GM12878 (cell line): ENCODE results near the gene CILP2. TPM values are rescaled to one million over a fixed set of nuclear protein-coding genes. Genes with fewer than 3 reads are reported as not detected.

Source experiments
- ATAC-seq: fragments of 200-7000 bp; cut with Tn5 transposase; 3 replicates; pipeline ENCODE4 v1.9.1; 2020; ENCODE audit warnings: mild to moderate bottlenecking, moderate library complexity
- BruUV-seq: library from RNA; stranded (reverse); fragments of 400-500 nt; replicated peaks from 2 replicates; lab custom pipeline; 2021; lab: Mats Ljungman, UMichigan
- CTCF ChIA-PET: fragments of 300-600 bp; sonication (Branson Sonifier 250); formaldehyde crosslinking; extraction: SDS; loops from one replicate; lab custom pipeline; 2021; ENCODE audit warnings: inconsistent platforms; lab: Yijun Ruan, JAX
- POLR2A ChIA-PET: fragments of 350-600 bp; formaldehyde crosslinking; extraction: SDS; loops from one replicate; lab custom pipeline; 2021; ENCODE audit warnings: inconsistent platforms; lab: Charles Lee
- RAD21 ChIA-PET: fragments of 300-600 bp; sonication (Branson Sonifier 250); formaldehyde crosslinking; loops from one replicate; lab custom pipeline; 2023; ENCODE audit warnings: antibody characterized with exemption; ENCODE audit not compliant: unreplicated experiment; lab: Charles Lee
- SMC1A ChIA-PET: fragments of 300-600 bp; sonication (Branson Sonifier 250); formaldehyde crosslinking; loops from one replicate; lab custom pipeline; 2023; ENCODE audit not compliant: unreplicated experiment, uncharacterized antibody; lab: Charles Lee
- DNase-seq: peaks from one replicate; pipeline ENCODE4 v3.0.0-alpha.2; 2011; ENCODE audit warnings: low read depth, low spot score
- FAIRE-seq: peaks from 3 replicates; lab custom pipeline; 2011; peaks lifted over from hg19 to GRCh38; lab: Jason Lieb, UNC
- H2AFZ ChIP-seq: 2 replicates; pipeline ENCODE4 v1.6.0; 2011; ENCODE audit warnings: low read depth, low read length, control low read depth; ENCODE audit not compliant: control insufficient read depth
- H3K27ac ChIP-seq: 2 replicates; pipeline ENCODE4 v1.5.1; 2011; ENCODE audit warnings: control low read depth; ENCODE audit not compliant: control insufficient read depth, insufficient read depth
- H3K27me3 ChIP-seq, 2 experiments: replicated peaks in 1 of 2; 2 replicates each; pipeline versions ENCODE4 v1.6.0 to v1.6.1; 2011; ENCODE audit warnings: low read length in 1 of 2; ENCODE audit not compliant: control insufficient read depth in 2 of 2, insufficient read depth in 2 of 2
- H3K36me3 ChIP-seq, 2 experiments: 2 replicates each; pipeline ENCODE4 v1.5.1; 2011; ENCODE audit warnings: low read length in 1 of 2; ENCODE audit not compliant: control insufficient read depth in 2 of 2, insufficient read depth in 2 of 2
- H3K4me1 ChIP-seq: 2 replicates; pipeline ENCODE4 v1.6.1; 2011; ENCODE audit warnings: mild to moderate bottlenecking, low read length, moderate library complexity, mixed read lengths; ENCODE audit not compliant: control insufficient read depth, insufficient read depth
- H3K4me2 ChIP-seq: 2 replicates; pipeline ENCODE4 v1.6.0; 2011; ENCODE audit warnings: control low read depth; ENCODE audit not compliant: control insufficient read depth, insufficient read depth
- H3K4me3 ChIP-seq: fragments of 200-600 bp; sonication (generic); 2 replicates; pipeline ENCODE4 v1.5.1; 2016
- H3K79me2 ChIP-seq: 2 replicates; pipeline ENCODE4 v1.6.0; 2011; ENCODE audit warnings: low read length; ENCODE audit not compliant: control insufficient read depth, insufficient read depth
- H3K9ac ChIP-seq: 2 replicates; pipeline ENCODE4 v1.8.0; 2011; ENCODE audit warnings: low read length, control low read depth, mixed read lengths; ENCODE audit not compliant: control insufficient read depth, insufficient read depth
- H3K9me3 ChIP-seq: replicated peaks from 3 replicates; pipeline ENCODE4 v1.5.1; 2011; ENCODE audit warnings: mild to moderate bottlenecking, low read length; ENCODE audit not compliant: control insufficient read depth, insufficient read depth
- H4K20me1 ChIP-seq: 2 replicates; pipeline ENCODE4 v1.6.0; 2011; ENCODE audit not compliant: control insufficient read depth, insufficient read depth
- ASH2L ChIP-seq: fragments of 300-600, 200-600 bp; sonication (generic); IDR thresholded peaks from 2 replicates; pipeline ENCODE4 v1.6.1; 2017; ENCODE audit warnings: low read depth, mild to moderate bottlenecking, borderline replicate concordance
- ATF3 ChIP-seq: IDR thresholded peaks from 2 replicates; pipeline ENCODE4 v1.6.1; 2011; ENCODE audit warnings: low read depth, mild to moderate bottlenecking, low read length, moderate library complexity, borderline replicate concordance; ENCODE audit errors: extremely low read depth
- HDGF ChIP-seq: fragments of 450-650 bp; IDR thresholded peaks from 2 replicates; pipeline ENCODE4 v1.6.1; 2016; ENCODE audit warnings: antibody characterized with exemption
- KAT2A ChIP-seq: conservative IDR thresholded peaks from 2 replicates; pipeline ENCODE4 v1.6.1; 2011; ENCODE audit warnings: low read depth, low read length; ENCODE audit not compliant: control insufficient read depth
- MYB ChIP-seq: fragments of 150-350 bp; IDR thresholded peaks from 2 replicates; pipeline ENCODE4 v1.6.1; 2014; ENCODE audit warnings: mild to moderate bottlenecking, low read depth, low read length, borderline replicate concordance
- NFXL1 ChIP-seq: fragments of 450-650 bp; IDR thresholded peaks from 2 replicates; pipeline ENCODE4 v1.6.1; 2017; ENCODE audit warnings: antibody characterized with exemption, mild to moderate bottlenecking, borderline replicate concordance
- NFYB ChIP-seq: IDR thresholded peaks from 2 replicates; pipeline ENCODE4 v1.6.1; 2011; ENCODE audit warnings: low read depth, mild to moderate bottlenecking, low read length, improper control_type of control experiment, moderate library complexity; ENCODE audit not compliant: insufficient read depth
- PAX5 ChIP-seq: IDR thresholded peaks from 2 replicates; pipeline ENCODE4 v1.6.1; 2011; ENCODE audit warnings: low read depth, low read length, borderline replicate concordance
- PKNOX1 ChIP-seq: fragments of 450-650 bp; IDR thresholded peaks from 2 replicates; pipeline ENCODE4 v1.6.1; 2016; ENCODE audit warnings: mild to moderate bottlenecking
- POLR2AphosphoS5 ChIP-seq: IDR thresholded peaks from 2 replicates; pipeline ENCODE4 v1.6.1; 2011; ENCODE audit warnings: mild to moderate bottlenecking, low read length, inconsistent platforms
- RFX5 ChIP-seq: IDR thresholded peaks from 2 replicates; pipeline ENCODE4 v1.6.1; 2011; ENCODE audit warnings: low read depth, low read length, improper control_type of control experiment
- SRF ChIP-seq, 2 experiments: IDR thresholded peaks; 2 replicates each; pipeline ENCODE4 v1.6.1; 2011; ENCODE audit warnings: low read depth in 2 of 2, low read length in 2 of 2, mild to moderate bottlenecking in 1 of 2, moderate library complexity in 1 of 2
- TARDBP ChIP-seq: IDR thresholded peaks from 2 replicates; pipeline ENCODE4 v1.6.1; 2016; ENCODE audit warnings: borderline replicate concordance
- USF1 ChIP-seq: IDR thresholded peaks from 2 replicates; pipeline ENCODE4 v1.6.1; 2011; ENCODE audit warnings: borderline replicate concordance, low read depth, mild to moderate bottlenecking, moderate library complexity, mixed read lengths, low read length; ENCODE audit not compliant: insufficient read depth; ENCODE audit errors: extremely low read length
- WGBS: methylation state at CpG from one replicate; pipeline ENCODE4 v1.1.6; 2016; ENCODE audit warnings: low lambda C conversion rate; ENCODE audit not compliant: insufficient replicate concordance, insufficient coverage; ENCODE audit errors: missing lambda C conversion rate; 5-methylcytosine and 5-hydroxymethylcytosine counted together
- in situ Hi-C: fragments of 300-500 bp; cut with MboI; formaldehyde crosslinking; loops from 9 replicates; pipeline ENCODE4 v1.14.3; 2018; ENCODE audit warnings: mixed read lengths
- intact Hi-C: fragments of 100-400 bp; cut with micrococcal nuclease; formaldehyde crosslinking; loops from one replicate; pipeline ENCODE4 v1.14.2; 2022; ENCODE audit not compliant: unreplicated experiment
- polyA plus RNA-seq, 11 experiments: library from polyadenylated mRNA; depleted of rRNA in 4 of 11; unstranded in 6 of 11; stranded (reverse) in 5 of 11; fragments of >200 nt; fragmentation: Nextera tagmentation in 4 of 11; fragmentation: Illumina TruSeq in 1 of 11; extraction: Ambion mirVana in 4 of 11; extraction: Trizol in 1 of 11; gene quantifications; 1 replicate in 1 of 11; 2 replicates in 10 of 11; pipeline versions ENCODE4 v1.2.1 to v1.2.3, GENCODE V29; 2011 to 2016; ENCODE audit warnings: inconsistent platforms in 2 of 11, missing spikeins in 2 of 11, low read depth in 1 of 11
- total RNA-seq, 4 experiments: library from RNA; depleted of rRNA in 3 of 4; stranded (reverse); fragments of >200 nt in 3 of 4; fragmentation: Illumina TruSeq in 1 of 4; extraction: Trizol in 1 of 4; gene quantifications; 2 replicates each; pipeline versions ENCODE4 v1.2.1 to v1.2.3, GENCODE V29; 2013 to 2021

CILP2 gene
- total and polyA plus RNA-seq, 10 of the 15 experiments (the other 5 are each of a cell fraction or from before 2014, with no cell fraction given), result 0.05 to 0.08 (median 0.06) TPM; not detected in 6

GRCh38 chr19:19488875-19489690 lies 49.0 kb upstream of the CILP2 start (continued):
- peak; percentile 77; the same call in 1 of the 2 replicates for TF ChIP-seq PKNOX1
- TF ChIP-seq TARDBP, result peak; percentile 73; the same call in 1 of the 2 replicates
- TF ChIP-seq HDGF, result no peak
- TF ChIP-seq USF1, result peak; percentile 84
- no peak for TF ChIP-seq MYB

GRCh38 chr19:19489804-19490204 lies 48.3 kb upstream of the CILP2 start:
- H3K9ac ChIP-seq, result no peak overlapping the region
- FAIRE-seq, result no peak
- no peaks in the 10 kb centered on the region for H4K20me1 ChIP-seq
- H3K9me3 ChIP-seq, result no peaks in the 10 kb centered on the region
- peak overlapping the region; percentile 82; the same call in 1 of the 2 replicates for H3K27ac ChIP-seq
- peaks cover 26% of the 10 kb centered on the region for H3K4me1 ChIP-seq
- H3K79me2 ChIP-seq, result peaks cover 9% of the 10 kb centered on the region
- intact Hi-C loops, result loop anchor here (1.0 kb wide), 4 partner anchors 105 to 344 kb away; no protein-coding TSS in a partner anchor
- peaks cover 19 to 37% of the 10 kb centered on the region in 2 experiments; a peak in 3 of 4 replicates for H3K36me3 ChIP-seq
- no peak overlapping the region for H3K4me2 ChIP-seq
- no peak overlapping the region for H3K4me3 ChIP-seq
- POLR2A ChIA-PET, result interaction anchor here (1.1 to 3.1 kb wide), 3 partner anchors 85 to 124 kb away, joined by 3 to 16 read pairs (median 6); partner anchors contain the start of gene GATAD2A
- H2AFZ ChIP-seq, result no peak overlapping the region
- H3K27me3 ChIP-seq, result no peaks in the 10 kb centered on the region
- in situ Hi-C loops, result loop anchor here (5.0 to 10.0 kb wide), 2 partner anchors 123 to 345 kb away; no protein-coding TSS in a partner anchor
- no peak for DNase-seq
- 70% methylated on average over 9 of the region's 9 CpGs for WGBS
- CTCF ChIA-PET, result interaction anchor here (0.6 to 9.3 kb wide), 30 partner anchors 9 to 440 kb away, joined by 3 to 223 read pairs (median 6); partner anchors contain the start of genes BORCS8, GATAD2A, NDUFA13 and RFXANK
- ATAC-seq, result peak; percentile 12
- SMC1A ChIA-PET, result interaction anchor here (0.9 to 5.1 kb wide), 16 partner anchors 22 to 315 kb away, joined by 3 to 97 read pairs (median 6); partner anchors contain the start of gene GATAD2A
- RAD21 ChIA-PET, result interaction anchor here (0.6 to 4.8 kb wide), 18 partner anchors 26 to 344 kb away, joined by 3 to 72 read pairs (median 8); partner anchors contain the start of genes GATAD2A and NDUFA13
- BruUV-seq, result no TSS peak
- TF ChIP-seq NFYB, result no peak
- TF ChIP-seq POLR2AphosphoS5, result no peak
- TF ChIP-seq ASH2L, result no peak
- TF ChIP-seq RFX5, result no peak
- no peak for TF ChIP-seq SRF (IDR thresholded peaks at IDR 0.05; ENCODE audit: low read depth in 2 of 2, low read length in 2 of 2)
- no peak for TF ChIP-seq ATF3
- no peak for TF ChIP-seq PAX5
- TF ChIP-seq NFXL1, result no peak
- TF ChIP-seq KAT2A, result no peak
